ENCODE results near the gene NQO1.
"Not testable (repeated sequence)": the region's sequence is repeated elsewhere in the genome, so short reads cannot be mapped to it uniquely, and the experiment has no call there.

NQO1 gene

DNA sequence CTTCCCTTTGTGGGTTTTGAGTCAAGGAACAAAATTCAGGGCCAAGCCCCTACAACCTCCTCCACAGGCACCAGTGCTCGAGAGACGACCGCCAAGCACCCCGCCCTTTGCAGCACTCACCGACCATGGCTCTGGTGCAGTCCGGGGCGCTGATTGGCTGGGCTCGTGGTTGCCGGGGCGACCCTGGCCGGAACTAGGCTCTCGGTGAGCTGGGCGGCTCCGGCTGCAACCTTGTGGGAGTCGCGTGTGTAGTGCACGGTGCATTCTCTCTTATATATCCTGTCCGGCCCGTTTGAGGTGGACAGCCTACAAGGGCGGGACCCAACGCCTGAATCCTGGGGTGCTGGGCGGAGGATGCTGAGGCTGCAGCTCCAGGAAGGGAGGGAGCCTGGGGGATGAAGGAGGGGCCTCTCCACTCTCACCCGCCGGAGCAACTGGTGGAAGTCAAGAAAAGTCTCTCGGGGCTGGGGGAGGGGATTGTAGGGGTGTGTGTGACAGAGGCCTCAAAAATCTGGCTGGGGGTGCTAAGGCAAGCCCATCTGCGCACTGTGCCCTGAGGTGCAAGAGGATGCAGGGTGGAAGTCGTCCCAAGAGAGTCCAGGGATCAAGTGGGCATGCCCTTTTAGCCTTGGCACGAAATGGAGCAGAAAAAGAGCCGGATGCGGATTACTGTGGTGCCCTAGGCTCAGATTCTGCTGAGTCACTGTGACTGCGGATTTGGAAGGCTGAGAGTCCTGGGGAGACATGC, at the start of gene NQO1:
TSS of gene NQO1 (minus strand) at position 248 of the 748 bp plus-strand sequence. CDS start at position 127, 121 bp downstream.
- peak; percentile 43 for TF ChIP-seq POLR2A (IDR thresholded peaks at IDR 0.05; ENCODE audit: low read length)
- TF ChIP-seq GATA1 (IDR thresholded peaks at IDR 0.05; ENCODE audit: low read depth, low read length): no peak
- DNase-seq: peak; percentile 82 to 86

DNA sequence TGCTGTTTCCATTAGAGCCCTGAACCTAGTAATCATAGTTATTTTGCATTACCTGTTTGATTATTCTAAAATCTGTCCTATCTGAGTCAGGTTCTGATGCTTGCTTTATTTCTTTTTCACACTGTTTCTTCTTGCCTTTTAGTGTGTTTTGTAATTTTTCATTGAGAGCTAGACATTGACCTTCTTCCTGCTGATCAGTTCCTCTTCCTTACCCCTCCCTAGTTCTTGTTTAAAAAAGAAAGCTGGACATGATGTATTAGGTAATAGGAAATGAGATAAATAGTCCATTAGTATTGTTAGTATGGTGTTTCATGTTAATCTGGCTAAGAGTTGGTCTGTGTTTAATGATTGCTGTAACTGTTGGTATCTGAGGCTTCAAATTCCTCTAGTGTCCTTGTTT, 49.2 kb upstream of the NQO1 start:
- TF ChIP-seq GATA1 (IDR thresholded peaks at IDR 0.05; ENCODE audit: low read depth, low read length) (no peak), POLR2A (IDR thresholded peaks at IDR 0.05; ENCODE audit: low read length) (no peak)

GRCh38 chr16:69773260-69773947, 47.0 kb upstream of the NQO1 start:
- no peak for DNase-seq
- TF ChIP-seq POLR2A (IDR thresholded peaks at IDR 0.05; ENCODE audit: low read length) (no peak), GATA1 (IDR thresholded peaks at IDR 0.05; ENCODE audit: low read depth, low read length) (no peak)

More for the DNA sequence above, 49.2 kb upstream of the NQO1 start:
- DNase-seq: no peak

- no peak for DNase-seq
- no peak for TF ChIP-seq GATA1 (IDR thresholded peaks at IDR 0.05; ENCODE audit: low read depth, low read length)
- no peak for TF ChIP-seq POLR2A (IDR thresholded peaks at IDR 0.05; ENCODE audit: low read length)
Observed at GRCh38 chr16:69771651-69771967, 45.2 kb upstream of the NQO1 start.

DNA sequence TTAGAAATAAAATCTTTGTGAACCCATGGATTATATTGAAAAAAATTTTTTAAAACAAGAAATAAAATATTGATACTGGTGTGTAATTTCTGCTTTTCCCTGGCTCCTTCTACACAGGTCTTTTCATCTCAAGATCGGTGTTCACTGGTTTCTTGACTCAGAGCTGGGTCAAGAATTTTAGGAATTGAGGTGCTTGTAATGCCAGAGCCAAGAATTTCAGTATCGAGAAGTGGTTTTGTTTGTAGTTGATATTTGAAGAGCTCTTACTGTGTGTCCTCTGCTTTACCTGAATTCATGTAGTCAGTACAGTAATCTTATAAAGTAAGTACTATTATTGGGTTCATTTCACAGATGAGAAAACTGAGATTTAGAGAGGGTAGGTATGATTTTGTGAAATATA, 43.0 kb upstream of the NQO1 start:
- DNase-seq: no peak
- TF ChIP-seq GATA1 (IDR thresholded peaks at IDR 0.05; ENCODE audit: low read depth, low read length) (no peak), POLR2A (IDR thresholded peaks at IDR 0.05; ENCODE audit: low read length) (no peak)

DNA sequence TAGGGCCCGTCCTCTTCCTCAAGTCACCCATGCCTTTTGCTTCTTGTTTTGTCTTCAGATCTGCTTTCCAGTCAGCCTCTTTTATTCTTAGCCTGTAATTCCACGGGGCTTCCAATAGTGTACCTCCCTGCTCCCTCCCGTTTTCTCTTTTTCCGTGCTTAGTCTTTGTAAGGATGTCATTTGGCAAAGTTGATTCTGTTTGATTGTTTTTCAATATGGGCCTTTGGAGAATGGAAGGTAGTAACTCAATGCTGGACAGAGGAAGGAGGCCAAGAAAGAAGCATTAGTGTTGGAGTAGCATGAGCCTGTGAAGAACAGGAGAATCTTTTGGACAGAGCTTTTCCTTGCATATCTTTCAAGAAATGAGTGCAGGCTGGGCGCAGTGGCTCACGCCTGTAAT, 42.3 kb upstream of the NQO1 start:
- no peak for DNase-seq
- TF ChIP-seq GATA1 (IDR thresholded peaks at IDR 0.05; ENCODE audit: low read depth, low read length) (no peak), POLR2A (IDR thresholded peaks at IDR 0.05; ENCODE audit: low read length) (no peak)

DNA sequence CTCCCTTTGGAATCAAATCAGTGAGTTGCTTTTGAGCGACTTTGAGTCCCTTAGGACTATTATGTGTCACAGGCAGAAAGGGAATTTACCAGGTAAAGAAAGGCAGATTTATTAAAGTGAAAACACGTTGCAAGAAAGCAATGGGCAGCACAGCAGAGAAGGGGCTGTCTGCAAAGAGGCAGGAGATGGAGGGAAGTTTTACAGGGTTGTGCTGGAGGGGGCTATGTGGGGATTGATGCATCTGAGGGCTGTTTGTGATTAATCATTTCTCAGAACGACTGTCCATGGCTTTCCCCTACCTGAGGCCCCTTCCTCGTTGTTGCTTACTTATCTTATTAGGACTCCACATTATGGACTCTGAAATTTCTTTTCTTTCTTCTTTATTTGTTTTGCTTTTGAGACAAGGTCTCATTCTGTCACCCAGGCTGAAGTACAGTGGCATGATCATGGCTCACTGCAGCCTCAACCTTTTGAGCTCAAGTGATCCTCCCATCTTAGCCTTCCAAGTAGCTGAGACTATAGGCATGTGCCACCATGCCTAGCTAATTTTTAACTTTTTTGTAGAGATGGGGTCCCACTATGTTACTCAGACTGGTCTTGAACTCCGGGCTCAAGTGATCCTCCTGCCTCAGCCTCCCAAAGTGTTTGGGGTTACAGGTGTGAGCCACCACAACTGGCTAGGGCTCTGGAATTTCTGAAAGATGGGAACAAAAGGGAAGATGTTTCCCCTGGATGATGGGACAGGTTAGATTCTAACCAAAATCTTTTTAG, 41.3 kb upstream of the NQO1 start:
- no peak for TF ChIP-seq POLR2A (IDR thresholded peaks at IDR 0.05; ENCODE audit: low read length)
- TF ChIP-seq GATA1 (IDR thresholded peaks at IDR 0.05; ENCODE audit: low read depth, low read length): no peak
- no peak for DNase-seq

GRCh38 chr16:69763599-69763942, 37.2 kb upstream of the NQO1 start:
- TF ChIP-seq GATA1 (IDR thresholded peaks at IDR 0.05; ENCODE audit: low read depth, low read length) (no peak), POLR2A (IDR thresholded peaks at IDR 0.05; ENCODE audit: low read length) (no peak)
- no peak for DNase-seq

- DNase-seq: peak; percentile 61 to 64
- TF ChIP-seq POLR2A (IDR thresholded peaks at IDR 0.05; ENCODE audit: low read length): peak; percentile 2
- TF ChIP-seq GATA1 (IDR thresholded peaks at IDR 0.05; ENCODE audit: low read depth, low read length): no peak
Observed at GRCh38 chr16:69762814-69763598, 36.6 kb upstream of the NQO1 start.

DNA sequence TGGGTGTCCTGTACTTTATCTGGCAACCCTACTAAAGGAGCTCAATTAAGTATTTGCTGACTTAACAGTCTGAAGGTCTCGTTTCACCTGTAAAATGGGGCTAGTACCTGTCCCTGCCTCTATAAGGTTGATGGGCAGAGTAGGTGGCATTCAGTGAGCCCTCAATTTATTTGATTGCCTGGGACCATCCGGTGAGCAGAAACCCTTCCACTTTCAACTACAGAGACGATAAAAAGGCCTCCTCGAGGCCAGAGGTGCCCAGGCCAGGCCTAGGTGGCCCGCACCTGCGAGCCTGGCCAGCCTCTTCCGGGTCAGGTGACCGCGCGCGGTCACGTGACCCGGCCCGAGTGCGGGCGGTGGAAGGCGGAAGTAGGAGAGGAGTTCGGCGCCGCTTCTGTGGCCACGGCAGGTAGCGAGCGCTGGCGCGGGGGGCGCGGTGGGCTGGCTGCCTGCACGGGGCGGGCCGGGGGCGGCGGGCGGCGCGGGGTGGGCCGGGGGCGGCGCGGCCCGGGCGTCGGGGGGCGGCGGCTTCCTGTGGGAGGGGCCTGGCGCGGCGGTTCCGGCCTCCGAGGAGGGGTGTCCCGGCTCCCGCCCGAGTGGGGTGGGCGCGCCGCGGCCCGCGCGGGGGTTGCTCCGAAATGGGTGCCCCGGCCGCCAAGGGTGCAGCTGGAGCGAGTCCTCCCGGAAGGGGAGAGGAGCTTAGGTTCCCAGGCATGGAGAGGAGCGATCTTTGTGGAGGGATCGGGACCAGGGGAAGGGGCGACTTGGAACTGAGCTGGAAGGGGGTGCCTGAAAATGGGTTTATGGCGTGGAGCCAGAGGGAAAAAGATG, 35.8 kb upstream of the NQO1 start, which contains the start of gene WWP2:
TSS of gene WWP2 (plus strand) at position 350 of the 831 bp plus-strand sequence. CDS start 24,679 bp downstream, outside the sequence.
- no peak for TF ChIP-seq GATA1 (IDR thresholded peaks at IDR 0.05; ENCODE audit: low read depth, low read length)
- peak; percentile 88 for TF ChIP-seq POLR2A (IDR thresholded peaks at IDR 0.05; ENCODE audit: low read length)

GRCh38 chr16:69757375-69757774, 31.0 kb upstream of the NQO1 start:
- not testable (repeated sequence) for DNase-seq

More for the DNA sequence above, 35.8 kb upstream of the NQO1 start, which contains the start of gene WWP2:
- peak; percentile 89 to 93 for DNase-seq

GRCh38 chr16:69756705-69757104, 30.3 kb upstream of the NQO1 start:
- TF ChIP-seq GATA1 (IDR thresholded peaks at IDR 0.05; ENCODE audit: low read depth, low read length) (no peak), POLR2A (IDR thresholded peaks at IDR 0.05; ENCODE audit: low read length) (no peak)
- DNase-seq: no peak

Measured in erythroblast (primary cell).